NCI-H510A treated with DMSO at 0.1 percent for 48 hours (cell line): ENCODE data around the gene HKDC1.
"Not testable (repeated sequence)": the region's sequence is repeated elsewhere in the genome, so short reads cannot be mapped to it uniquely, and the experiment has no call there.

Experiments
- DNase-seq: peaks from one replicate; lab custom pipeline; 2025; lab: John Stamatoyannopoulos, UW

Gene HKDC1, protein sequence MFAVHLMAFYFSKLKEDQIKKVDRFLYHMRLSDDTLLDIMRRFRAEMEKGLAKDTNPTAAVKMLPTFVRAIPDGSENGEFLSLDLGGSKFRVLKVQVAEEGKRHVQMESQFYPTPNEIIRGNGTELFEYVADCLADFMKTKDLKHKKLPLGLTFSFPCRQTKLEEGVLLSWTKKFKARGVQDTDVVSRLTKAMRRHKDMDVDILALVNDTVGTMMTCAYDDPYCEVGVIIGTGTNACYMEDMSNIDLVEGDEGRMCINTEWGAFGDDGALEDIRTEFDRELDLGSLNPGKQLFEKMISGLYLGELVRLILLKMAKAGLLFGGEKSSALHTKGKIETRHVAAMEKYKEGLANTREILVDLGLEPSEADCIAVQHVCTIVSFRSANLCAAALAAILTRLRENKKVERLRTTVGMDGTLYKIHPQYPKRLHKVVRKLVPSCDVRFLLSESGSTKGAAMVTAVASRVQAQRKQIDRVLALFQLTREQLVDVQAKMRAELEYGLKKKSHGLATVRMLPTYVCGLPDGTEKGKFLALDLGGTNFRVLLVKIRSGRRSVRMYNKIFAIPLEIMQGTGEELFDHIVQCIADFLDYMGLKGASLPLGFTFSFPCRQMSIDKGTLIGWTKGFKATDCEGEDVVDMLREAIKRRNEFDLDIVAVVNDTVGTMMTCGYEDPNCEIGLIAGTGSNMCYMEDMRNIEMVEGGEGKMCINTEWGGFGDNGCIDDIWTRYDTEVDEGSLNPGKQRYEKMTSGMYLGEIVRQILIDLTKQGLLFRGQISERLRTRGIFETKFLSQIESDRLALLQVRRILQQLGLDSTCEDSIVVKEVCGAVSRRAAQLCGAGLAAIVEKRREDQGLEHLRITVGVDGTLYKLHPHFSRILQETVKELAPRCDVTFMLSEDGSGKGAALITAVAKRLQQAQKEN

DNA sequence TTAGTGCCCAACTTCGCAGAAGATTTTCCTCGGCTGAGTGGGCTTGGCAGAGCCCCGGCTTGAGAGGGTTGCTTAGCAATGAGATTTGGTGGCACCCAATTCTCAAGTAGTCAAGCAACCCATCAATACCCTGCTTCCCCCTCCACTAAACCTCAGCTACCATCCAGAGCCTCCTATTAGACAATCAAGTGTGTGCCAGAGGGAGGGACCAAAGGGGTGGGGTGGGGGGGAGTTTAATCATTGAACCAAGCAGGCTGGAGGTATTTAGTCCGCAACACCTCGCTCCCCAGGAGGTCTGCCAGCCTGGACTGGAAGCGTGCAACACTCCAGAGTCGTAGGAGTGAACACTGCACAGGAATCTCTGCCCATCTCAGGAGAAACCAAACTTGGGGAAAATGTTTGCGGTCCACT is at the start of gene HKDC1:
Gene HKDC1 (plus strand): TSS at position 292 of the 411 bp plus-strand sequence. CDS start 104 bp downstream, at position 396.
- DNase-seq = no peak

DNA sequence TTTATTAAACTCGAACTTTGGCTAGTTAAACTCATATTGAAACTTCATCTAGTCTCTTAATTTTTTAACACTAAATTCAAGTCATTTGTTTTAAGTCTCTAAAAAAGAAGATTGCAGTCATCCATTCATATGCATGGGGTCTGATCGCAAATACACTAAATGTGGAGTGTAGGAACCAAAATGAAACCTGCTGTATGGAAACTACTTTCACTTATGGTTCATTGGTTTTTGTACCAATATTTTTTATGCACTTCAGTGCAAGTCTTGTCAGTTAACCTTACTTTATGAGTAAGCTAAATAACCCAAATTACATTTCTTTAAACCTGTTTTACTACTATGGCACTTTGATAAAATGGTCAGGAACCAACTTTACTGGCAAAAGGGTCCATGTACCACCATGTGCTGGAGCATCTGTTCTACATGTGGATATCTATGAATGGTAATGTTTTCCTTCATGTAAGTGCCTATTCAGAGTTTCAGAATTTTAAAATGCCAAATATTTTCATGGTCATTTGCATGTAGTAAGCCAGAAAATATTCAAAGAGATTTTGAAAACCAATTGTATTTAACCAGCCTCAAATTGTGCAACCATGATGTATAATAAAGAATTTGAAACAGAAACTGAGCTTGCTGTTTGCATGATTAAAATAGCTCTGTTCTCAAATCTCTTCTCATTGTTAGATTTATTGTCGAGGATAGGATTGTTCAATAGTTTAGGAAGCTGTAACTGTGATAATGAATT is 47.7 kb upstream of the HKDC1 start:
- no peak for DNase-seq

DNA sequence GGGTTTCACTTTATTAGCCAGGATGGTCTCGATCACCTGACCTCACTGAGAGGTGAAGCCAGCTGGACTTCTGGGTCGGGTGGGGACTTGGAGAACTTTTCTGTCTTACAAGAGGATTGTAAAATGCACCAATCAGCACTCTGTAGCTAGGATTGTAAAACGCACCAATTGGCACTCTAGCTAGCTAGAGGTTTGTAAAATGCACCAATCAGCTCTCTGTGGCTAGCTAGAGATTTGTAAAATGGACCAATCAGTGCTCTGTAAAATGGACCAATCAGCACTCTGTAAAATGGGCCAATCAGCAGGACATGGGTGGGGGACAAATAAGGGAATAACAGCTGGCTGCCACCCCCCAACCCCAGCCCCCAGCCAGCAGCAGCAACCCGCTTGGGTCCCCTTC is 44.8 kb upstream of the HKDC1 start:
- not testable (repeated sequence) for DNase-seq

DNA sequence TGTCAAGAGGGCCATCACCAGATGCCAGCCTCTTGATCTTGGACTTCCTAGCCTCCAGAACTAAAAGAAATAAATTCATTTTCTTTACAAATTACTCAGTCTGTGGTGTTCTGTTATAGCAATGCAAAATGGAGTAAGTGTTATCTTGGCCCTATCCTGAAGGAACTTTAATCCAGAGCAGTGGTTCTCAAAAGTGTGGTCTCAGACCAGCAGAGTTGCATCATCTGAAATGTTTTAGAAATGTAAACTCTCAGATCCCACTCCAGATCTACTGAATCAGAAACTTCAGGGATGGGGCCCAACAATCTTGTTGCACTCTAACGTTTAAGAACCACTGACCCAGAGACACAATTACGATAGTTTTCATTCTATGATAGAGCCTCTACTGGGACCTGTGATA is 43.3 kb upstream of the HKDC1 start:
- no peak for DNase-seq

DNA sequence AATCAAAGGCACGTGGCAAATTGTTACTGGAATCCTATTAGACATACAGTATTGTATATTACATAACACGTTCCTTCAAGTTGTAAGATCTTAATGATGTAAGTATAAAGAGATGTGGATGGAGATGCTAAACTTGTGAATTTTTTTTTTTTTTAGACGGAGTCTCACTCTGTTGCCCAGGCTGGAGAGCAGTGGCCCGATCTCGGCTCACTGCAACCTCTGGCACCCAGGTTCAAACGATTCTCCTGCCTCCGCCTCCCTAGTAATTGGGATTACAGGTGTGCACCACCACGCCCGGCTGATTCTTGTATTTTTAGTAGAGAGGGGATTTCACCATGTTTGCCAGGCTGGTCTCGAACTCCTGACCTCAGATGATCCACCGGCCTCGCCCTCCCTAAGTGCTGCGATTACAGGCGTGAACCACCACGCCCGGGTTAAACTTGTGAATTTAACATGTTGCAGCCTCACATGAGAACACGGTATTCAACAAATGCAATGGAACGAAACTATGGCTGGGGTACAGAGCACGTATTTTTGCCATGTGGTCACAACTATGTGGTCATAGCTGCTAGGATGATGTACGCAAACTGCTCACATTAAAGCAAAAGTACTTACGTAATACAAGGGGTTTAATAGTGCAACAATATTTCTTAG is 40.9 kb upstream of the HKDC1 start:
- DNase-seq = no peak

DNA sequence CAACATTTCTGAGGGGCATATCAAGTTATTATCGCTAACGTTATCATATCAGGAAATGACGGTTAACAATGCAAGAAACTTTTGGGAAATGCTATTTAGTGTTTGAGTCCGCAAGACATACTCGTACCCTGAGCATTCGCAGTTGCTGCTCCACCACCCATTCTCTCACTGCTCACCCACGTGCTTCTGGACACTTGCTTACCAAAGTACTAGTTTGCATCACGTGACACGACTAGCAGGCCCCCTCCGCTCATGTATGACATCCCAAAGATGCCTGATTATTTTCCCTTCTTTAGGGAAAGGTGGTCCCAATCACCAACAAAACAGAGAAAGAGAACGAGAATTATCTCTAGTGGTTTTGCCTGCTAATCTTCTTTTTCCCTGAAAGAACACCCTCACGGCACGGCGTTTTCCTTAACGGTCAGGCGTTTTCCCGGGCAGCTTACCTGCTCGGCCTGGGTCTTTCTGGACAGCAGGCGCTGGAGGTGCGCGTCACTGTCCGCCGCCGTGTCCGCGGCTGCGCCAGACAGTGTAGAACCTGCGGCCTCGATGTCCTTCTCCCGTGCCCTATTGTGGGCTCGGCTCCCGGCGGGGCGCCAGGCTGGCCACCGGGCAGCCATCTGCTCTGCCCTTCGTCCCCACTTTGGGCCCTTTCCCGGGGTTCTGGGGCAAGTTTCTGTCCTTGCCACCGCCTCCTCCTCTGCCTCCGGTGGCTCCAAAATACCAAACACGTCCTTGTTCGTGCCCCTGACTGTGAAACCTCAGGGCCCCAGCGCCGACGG is 40.2 kb upstream of the HKDC1 start, which contains the start of gene SUPV3L1:
Gene SUPV3L1 (plus strand): TSS at position 492 of the 782 bp plus-strand sequence. CDS start 58 bp downstream, at position 550.
- DNase-seq = peak; percentile 97

DNA sequence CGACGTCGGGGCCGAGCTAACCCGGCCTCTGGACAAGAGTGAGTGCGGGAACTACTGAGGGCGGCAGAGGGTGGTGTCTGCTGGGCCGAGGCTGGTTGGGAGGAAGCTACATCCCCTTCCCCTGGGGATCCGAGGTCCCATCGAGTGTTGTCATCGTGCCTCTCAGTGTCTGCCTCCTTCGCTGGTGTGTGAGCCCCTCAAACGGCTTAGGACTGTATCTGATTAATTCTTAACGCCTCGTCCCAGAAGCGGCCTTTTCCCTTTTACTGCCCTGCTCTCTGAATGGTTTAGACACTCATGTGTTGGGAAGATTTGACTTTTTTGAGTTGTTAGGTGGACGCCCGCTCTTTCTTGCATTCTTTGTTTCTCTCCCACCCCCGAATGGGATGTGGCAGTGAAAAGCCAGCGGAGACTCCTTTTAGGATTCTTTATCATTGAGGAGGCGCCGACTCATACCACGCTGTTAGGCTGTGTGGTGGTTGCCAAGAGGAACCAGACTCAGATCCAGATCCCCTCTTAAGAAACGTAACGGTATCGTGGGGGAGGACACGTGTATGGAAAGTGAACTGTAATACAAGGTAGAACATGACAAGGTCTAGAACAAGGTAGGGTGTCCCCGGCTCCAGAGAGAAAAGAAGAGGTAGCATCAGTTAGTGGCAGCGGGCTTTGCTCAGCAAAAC is 39.5 kb upstream of the HKDC1 start:
- no peak for DNase-seq

DNA sequence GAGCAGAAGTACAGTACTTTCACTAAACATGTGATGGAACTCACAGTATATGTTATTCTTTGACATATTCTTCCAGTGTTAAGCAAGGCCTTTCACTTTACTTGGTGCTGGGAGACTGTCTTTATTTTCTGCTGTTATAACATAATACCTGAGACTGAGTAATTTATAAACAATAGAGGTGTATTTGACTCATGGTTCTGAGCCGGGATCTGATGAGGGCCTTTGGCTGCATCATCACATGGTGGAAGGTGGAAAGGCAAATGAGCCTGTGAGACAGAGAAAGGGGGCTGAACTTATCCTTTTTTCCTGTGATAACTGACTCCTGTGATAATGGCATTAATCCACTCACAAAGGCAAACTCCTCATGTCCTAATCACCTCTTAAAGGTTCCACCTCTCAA is 38.7 kb upstream of the HKDC1 start:
- DNase-seq = no peak

DNA sequence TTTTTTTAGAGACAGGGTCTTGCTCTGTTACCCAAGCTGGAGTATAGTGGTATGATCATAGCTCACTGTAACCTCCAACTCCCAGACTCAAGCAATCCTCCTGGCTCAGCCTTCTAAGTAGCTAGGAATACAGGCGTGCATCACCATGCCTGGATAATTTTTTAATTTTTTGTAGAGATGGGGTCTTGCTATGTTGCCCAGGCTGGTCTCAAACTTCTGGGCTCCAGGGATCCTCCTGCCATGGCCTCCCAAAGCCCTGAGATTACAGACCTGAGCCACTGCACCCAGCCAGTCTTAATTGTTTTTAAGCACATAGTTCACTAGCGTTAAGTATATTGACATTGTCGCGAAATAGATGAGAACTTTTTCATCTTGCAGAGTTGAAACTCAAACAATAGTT is 38.1 kb upstream of the HKDC1 start:
- DNase-seq = no peak

DNA sequence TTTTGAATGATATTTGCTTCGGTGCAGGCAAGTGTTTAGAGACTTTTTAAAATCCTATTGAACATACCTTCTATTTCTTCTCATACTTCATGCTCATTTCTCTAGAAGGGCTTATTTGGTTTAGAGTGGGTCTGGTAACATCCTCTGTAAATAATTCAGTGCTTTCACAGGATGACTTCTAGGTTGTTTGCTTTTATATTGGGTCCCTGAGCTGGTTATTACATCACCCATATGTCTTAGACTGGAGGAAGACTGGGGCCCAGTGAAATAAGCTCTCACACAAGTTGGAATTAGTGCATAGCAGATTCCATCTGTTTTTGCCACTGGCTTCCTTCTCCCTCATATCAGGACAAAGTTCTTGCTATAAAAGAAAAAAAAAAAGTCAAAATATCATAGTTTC is 33.6 kb upstream of the HKDC1 start:
- no peak for DNase-seq

DNA sequence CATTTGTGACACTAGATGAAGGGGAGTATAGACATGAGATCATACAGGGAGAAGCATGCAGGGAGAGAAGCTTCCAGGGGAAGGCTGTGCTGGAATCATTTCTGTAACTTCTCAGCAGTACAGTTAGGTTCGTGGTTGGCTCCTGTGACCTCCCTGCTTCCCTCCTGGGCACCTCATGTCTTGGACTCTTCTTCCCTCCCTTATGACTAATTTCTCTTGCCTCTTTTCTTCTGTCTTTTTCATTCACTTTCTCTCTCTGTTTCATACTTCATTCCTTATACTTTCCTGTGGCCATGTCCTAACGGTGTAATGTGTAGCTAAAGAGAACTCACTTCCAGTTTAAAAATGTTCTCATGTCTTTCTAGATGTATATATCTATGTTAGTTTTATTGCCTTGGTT is 19.1 kb upstream of the HKDC1 start:
- DNase-seq = no peak

DNA sequence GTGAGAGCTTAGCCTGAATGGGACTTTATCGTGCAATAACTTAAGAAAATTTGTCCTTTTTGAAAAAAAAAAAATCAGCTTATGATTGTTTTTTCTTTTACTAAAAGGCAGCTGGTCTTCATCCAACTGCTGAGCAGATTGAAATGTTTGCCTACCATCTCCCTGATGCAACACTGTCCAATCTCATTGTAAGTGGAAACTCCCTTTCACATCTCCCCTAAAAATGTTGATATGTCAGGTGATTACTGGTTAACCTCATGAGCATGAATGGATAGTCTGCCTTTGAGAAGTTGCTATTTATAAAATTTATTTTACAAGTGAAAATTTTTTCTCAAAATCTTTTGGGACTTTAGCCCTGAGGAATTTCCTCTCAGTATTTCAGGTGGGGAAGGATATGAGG is 17.8 kb upstream of the HKDC1 start:
- DNase-seq = no peak

DNA sequence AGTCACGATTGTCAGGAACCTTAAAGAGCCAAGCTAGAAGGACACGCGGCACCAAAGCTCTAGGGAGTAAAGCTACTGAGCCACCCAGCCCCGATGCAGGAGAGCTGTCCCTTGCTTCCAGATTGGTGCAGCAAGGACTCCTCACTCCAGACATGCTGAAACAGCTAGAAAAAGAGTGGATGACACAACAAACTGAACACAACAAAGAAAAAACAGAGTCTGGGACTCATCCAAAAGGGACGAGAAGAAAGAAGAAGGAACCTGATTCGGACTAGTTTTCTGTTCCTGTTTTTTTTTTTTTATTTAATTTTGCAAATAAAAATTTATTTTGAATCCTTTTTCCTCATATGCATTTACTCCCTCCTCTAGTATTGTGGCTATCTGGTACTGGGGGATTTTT is 11.4 kb upstream of the HKDC1 start:
- no peak for DNase-seq

DNA sequence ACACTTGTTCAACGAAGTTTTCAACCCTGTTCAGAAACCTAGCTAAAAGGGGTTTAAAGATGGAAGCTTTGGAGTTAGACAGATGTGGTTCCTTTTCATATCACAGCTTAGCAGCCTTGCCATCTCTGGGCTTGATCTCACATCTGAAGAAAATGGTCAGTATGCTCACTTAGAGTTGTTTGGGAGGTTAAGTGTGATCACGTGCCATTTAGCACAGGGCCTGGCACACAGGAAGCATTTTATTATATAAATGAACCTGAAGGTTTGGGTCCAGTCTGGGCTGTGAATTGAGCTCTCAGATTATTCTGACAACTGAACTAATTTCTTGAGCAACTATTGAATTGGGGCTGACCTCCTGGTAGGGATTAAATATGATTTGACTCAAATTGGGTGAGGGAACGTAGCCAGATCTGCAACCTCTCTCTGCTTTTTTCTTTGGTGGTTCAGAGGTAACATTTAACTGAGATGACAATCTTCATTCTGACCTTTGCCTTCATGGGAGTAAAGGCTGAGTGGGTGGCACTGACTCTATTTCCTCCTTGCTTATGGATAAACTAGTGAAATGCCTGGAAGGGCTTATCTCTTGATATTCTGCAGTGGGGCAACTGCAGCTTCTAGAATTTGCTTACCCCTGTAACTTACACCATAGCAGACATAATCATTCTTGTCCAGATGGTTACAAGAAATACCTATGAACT is 10.2 kb upstream of the HKDC1 start:
- DNase-seq = no peak

DNA sequence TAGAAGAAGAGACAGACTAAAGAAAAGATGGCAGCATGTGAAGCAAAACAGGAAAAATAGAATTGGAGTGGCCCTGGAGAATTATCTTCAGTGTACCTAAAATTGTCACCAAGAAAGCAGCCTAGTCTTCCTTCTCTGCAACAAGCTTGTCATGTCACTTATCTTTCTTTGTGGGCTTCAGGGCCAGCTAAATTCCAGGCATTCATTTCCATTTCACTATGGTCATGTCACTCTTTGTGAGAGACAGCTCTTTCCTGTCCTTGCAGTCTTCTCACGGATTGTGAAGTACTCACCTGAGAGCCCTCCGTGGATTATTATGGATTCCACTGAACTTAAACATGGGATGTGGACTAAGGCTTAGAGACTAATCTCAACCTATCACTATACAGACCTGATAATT is 9.0 kb upstream of the HKDC1 start:
- no peak for DNase-seq

DNA sequence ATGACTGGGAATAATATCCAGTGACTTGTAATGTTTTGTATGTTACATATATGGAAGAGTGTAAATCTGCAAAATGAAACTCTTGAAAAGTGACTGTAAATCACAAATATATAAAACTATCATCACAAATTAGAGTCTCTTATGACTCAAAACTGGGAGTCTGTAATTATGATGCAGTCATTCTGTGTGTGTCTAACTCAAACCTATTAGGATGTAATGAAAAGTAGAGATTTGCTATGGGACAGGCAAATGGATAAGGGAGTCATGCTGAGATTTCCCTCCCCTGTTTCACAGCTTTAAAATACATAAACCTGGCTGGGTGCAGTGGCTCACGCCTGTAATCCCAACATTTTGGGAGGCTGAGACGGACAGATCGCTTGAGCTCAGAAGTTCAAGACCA is 8.6 kb upstream of the HKDC1 start:
- DNase-seq = no peak

DNA sequence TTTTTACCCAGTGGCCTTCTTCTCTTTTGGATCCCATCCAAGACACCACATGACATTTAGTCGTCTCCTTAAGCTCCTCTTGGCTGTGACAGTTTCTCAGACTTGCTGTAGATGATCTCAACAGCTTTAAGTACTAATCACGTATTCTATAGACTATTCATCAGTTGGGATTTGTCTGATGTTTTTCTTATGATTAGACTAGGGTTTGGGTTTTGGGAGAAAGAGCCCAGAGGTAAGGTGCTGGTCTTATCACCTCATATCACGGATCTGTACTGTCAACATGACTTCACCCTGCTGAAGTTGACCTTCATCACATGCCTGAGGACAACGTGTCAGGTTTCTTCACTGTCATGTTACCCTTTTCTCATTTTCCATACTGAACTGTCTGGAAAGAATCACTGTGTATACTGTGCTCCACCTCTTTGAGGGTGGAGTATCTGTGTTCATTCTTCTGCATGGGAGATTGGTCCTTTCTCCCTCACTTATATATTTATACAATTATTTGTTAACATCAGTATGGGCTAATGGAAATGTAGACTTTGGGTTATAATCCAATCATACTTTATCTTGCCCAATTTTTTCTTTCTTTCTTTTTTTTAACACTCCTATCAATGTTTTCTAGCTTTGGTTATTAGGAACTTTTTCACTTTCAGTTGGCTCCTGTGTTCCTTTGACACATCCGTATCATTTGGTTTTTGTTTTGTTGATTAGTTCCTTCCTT is 6.4 kb upstream of the HKDC1 start:
- DNase-seq = no peak

DNA sequence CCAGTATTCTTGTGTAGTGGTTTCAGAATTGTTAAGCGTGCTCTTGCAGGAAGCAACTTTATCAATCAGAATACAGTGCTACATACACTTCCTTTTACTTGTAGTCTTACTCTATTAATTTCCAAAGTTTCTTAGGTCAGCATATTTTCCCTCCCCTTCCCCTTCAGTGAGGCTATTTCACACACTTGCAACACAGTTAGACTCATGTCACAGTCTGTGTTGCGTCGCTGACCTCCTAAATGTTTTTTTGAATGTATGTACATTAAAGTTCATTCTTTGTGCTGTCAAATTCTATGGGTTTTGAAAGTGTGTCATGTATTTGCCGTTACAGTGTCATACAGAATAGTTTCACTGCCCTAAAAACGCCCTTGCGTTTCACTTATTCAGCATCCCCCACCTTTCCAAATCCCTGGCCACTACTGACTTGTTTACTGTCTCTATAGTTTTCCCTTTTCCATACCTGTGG is 5.4 kb upstream of the HKDC1 start:
- DNase-seq = no peak
